Activated CD8-positive, alpha-beta T cell treated with anti-CD3 and anti-CD28 coated beads, Interleukin-2, amount 10 ng/mL, durations not matched to agents 7 days and 5 days (primary cell): Measurements from ENCODE around the gene COLEC12. TPM values are rescaled to one million over a fixed set of nuclear protein-coding genes. Genes with fewer than 3 reads are reported as not detected.

ENCODE experiments used
- ATAC-seq: fragments of 150-1000 bp; cut with Tn5 transposase; one replicate; pipeline ENCODE4 v1.10.0; 2021; ENCODE audit warnings: moderate library complexity
- CTCF ChIA-PET: fragments of 350-600 bp; sonication (Branson Sonifier 250); formaldehyde crosslinking; loops from one replicate; lab custom pipeline; 2021; ENCODE audit warnings: antibody characterized with exemption; lab: Charles Lee
- POLR2A ChIA-PET: fragments of 350-600 bp; sonication (Branson Sonifier 250); formaldehyde crosslinking; loops from one replicate; lab custom pipeline; 2021; ENCODE audit warnings: antibody characterized with exemption; lab: Charles Lee
- DNase-seq: peaks from one replicate; pipeline ENCODE4 v3.0.0-alpha.2; 2020
- H3K27ac Mint-ChIP-seq: one replicate; pipeline ENCODE4 v1.8.0; 2021; ENCODE audit warnings: mild to moderate bottlenecking, mixed read lengths
- H3K27me3 Mint-ChIP-seq: one replicate; pipeline ENCODE4 v1.8.0; 2021; ENCODE audit warnings: low read depth, mixed read lengths
- H3K36me3 Mint-ChIP-seq: one replicate; pipeline ENCODE4 v1.8.0; 2021; ENCODE audit warnings: low read depth, mixed read lengths
- H3K4me1 Mint-ChIP-seq: one replicate; pipeline ENCODE4 v1.8.0; 2021; ENCODE audit warnings: low read depth, mixed read lengths
- H3K4me3 Mint-ChIP-seq: one replicate; pipeline ENCODE4 v1.8.0; 2021; ENCODE audit warnings: mild to moderate bottlenecking, mixed read lengths
- H3K9me3 Mint-ChIP-seq: one replicate; pipeline ENCODE4 v1.8.0; 2022; ENCODE audit warnings: mixed read lengths; ENCODE audit not compliant: insufficient read depth
- total RNA-seq, 2 experiments: library from RNA; stranded (reverse); gene quantifications; one replicate each; pipeline ENCODE4 v1.2.3, GENCODE V29; 2021

Gene COLEC12
- total RNA-seq, 2 experiments from 2014 or later, result not detected

DNA sequence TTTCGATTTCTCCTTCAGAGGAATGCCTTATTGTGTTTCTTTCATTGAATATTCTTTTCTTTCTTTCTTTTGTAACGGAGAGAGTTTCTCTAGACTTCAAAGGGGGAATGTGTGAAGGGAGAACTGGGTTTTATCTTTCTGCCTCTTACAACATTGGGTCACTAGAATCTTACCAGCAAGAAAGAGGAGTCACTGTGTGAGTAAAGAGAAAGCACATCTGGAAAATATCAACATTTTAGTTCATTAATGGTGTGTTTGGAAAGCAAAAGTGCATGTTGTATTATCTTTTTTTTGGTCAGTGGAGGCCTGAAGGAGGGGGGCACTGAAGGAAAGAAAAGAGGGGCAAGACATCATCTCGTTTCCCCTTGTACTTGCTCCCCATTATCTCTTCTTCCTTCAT, 146.0 kb downstream of the COLEC12 start:
- ChIA-PET CTCF (no interaction called here), POLR2A (no interaction called here)
- no peak overlapping the region for H3K27ac Mint-ChIP-seq
- H3K9me3 Mint-ChIP-seq, result no peaks in the 10 kb centered on the region
- no peak for ATAC-seq
- H3K4me1 Mint-ChIP-seq, result no peaks in the 10 kb centered on the region
- DNase-seq, result no peak
- H3K27me3 Mint-ChIP-seq, result peaks cover 16% of the 10 kb centered on the region
- no peak overlapping the region for H3K4me3 Mint-ChIP-seq
- no peaks in the 10 kb centered on the region for H3K36me3 Mint-ChIP-seq

DNA sequence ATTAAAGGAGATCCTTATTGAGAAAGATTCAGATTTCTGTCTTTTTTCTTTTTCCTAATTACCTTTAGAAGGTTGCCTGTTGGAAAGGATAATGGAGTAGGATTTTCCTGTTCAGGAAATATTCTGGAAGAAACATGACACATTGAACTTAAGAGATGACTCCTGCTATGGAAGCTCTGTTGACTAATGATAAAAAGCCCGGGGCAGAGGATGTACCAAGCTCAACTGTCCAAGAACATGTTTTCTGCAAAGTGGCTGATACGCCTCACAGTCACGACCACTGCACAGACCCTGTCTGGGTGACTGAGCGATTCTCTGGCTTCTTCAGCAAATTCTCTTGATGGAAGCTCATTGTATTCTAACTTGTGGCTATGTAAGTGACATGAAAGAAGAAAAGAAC, 146.5 kb downstream of the COLEC12 start:
- Mint-ChIP-seq H3K27me3 (peaks cover 16% of the 10 kb centered on the region), H3K9me3 (no peaks in the 10 kb centered on the region), H3K36me3 (no peaks in the 10 kb centered on the region), H3K4me3 (no peak overlapping the region), H3K27ac (no peak overlapping the region), H3K4me1 (no peaks in the 10 kb centered on the region)
- DNase-seq, result no peak
- no peak for ATAC-seq
- POLR2A ChIA-PET, result no interaction called here
- CTCF ChIA-PET, result no interaction called here

DNA sequence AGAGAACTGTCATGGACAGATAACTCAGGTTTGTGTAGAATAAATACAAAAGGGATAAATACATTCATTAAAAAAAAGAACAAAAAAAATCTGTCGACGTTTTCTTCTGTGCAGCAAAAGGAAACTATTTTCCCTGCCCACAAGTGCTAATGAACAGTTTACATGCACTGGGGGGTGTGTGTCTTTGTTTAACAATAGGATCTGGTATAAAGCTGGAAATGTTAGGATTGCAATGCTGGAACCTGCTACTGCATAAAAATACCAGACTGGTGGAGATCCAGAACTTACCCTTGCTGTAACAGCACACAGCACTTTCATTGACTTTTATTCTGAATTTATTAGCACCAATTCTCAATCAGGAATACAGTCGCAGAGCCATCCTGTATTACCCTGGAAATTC, 148.1 kb downstream of the COLEC12 start:
- no peak for ATAC-seq
- POLR2A ChIA-PET, result no interaction called here
- H3K36me3 Mint-ChIP-seq, result no peaks in the 10 kb centered on the region
- H3K27ac Mint-ChIP-seq, result no peak overlapping the region
- no peaks in the 10 kb centered on the region for H3K4me1 Mint-ChIP-seq
- H3K4me3 Mint-ChIP-seq, result no peak overlapping the region
- CTCF ChIA-PET, result no interaction called here
- DNase-seq, result no peak
- H3K9me3 Mint-ChIP-seq, result no peaks in the 10 kb centered on the region
- peaks cover 16% of the 10 kb centered on the region for H3K27me3 Mint-ChIP-seq

DNA sequence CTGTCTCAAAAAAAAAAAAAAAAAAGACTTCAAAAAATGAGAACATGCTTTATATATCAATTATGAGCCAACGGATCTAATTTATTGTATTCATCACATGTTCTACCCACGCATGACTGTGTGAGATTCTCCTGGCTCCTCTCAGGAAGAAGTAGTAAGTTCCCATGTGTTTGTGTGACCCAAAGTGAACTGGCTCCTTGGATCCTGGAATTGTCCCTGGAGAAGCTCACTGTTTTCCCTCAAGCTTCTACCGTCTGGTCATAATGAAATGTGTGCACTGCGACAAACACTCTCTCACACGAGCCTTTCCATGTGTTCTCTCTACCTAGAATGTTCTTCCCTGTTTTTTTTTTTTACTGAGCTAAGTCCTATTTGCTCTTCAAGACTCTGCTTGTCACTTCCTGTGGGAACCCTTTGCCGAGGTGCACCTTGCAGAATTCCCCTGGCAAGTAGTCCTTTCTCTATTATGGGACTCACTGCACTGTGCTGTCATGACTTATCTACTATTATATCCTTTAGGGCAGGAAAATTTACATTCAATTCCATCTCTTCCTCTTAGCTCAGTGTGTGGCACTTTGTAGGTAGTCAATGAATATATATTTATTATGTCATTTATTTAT, 149.4 kb downstream of the COLEC12 start:
- Mint-ChIP-seq H3K9me3 (no peaks in the 10 kb centered on the region), H3K27ac (no peak overlapping the region), H3K36me3 (no peaks in the 10 kb centered on the region), H3K27me3 (peaks cover 15% of the 10 kb centered on the region), H3K4me3 (no peak overlapping the region), H3K4me1 (no peaks in the 10 kb centered on the region)
- no peak for DNase-seq
- ATAC-seq, result no peak
- POLR2A ChIA-PET, result no interaction called here
- CTCF ChIA-PET, result no interaction called here

DNA sequence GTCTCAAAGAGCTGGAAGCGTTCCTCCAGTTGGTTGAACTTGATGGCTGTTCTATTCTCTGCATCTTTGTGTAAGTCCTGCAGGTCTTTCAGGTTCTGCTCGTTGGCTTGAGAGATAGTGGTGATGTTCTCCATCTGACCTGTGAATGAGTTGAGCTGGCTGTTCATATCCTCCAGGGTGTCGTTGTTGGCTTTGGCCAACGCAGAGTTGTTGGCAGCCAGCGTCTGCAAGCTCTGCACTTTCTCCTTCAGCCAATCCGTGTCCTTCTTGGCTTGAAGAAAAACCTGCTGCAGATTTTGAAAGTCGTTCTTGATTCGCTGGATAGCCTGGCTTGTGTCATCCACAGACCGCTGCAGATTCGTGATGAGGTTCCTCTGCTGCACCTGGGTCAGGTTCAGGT, 153.9 kb downstream of the COLEC12 start:
- ATAC-seq (no peak), DNase-seq (no peak)
- CTCF ChIA-PET, result no interaction called here
- H3K36me3 Mint-ChIP-seq, result no peaks in the 10 kb centered on the region
- no peaks in the 10 kb centered on the region for H3K9me3 Mint-ChIP-seq
- H3K4me1 Mint-ChIP-seq, result no peaks in the 10 kb centered on the region
- no peak overlapping the region for H3K4me3 Mint-ChIP-seq
- POLR2A ChIA-PET, result no interaction called here
- no peak overlapping the region for H3K27ac Mint-ChIP-seq
- peaks cover 3% of the 10 kb centered on the region for H3K27me3 Mint-ChIP-seq

DNA sequence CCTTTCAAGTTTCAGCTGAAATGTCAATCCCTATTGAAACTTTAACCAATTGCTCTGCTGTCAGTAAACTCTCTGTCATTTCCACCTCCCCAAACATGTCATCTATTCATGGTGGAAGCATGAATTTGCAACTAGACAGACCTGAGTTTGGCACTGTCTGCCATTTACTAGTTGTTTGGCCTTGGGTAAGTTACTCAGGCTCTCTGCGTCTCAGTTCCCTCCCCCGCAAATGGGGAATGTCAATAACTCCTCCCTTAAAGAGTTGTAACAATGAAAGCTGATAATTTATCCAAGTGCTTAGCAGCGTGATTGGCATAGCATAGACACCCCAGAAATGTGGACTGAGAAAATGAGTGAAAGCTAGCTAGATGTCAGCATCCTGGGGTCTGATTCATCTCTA, 159.4 kb downstream of the COLEC12 start:
- no peaks in the 10 kb centered on the region for H3K36me3 Mint-ChIP-seq
- H3K9me3 Mint-ChIP-seq, result no peaks in the 10 kb centered on the region
- H3K27ac Mint-ChIP-seq, result no peak overlapping the region
- ChIA-PET CTCF (no interaction called here), POLR2A (no interaction called here)
- H3K4me3 Mint-ChIP-seq, result no peak overlapping the region
- H3K4me1 Mint-ChIP-seq, result no peaks in the 10 kb centered on the region
- no peak for DNase-seq
- ATAC-seq, result no peak
- H3K27me3 Mint-ChIP-seq, result peaks cover 8% of the 10 kb centered on the region

DNA sequence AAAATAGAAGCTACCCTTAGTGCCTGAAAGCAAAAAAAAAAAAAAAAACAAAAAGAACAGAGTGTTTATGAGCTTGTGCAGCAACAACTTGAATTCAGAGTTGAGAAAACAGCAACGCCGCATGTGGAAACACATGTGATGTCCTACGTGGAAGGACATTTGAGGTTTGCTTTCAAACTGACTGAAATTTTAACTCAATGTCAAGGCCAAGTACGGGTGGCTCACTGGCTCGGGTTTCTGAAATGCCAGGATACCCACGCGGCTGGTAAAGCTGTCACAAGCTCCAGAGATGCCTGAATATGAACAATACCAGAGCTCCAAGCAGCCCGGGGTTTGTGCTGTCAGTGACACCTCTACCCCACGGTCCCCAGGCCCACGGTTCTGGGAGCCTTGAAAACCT, 160.5 kb downstream of the COLEC12 start:
- ChIA-PET POLR2A (no interaction called here), CTCF (no interaction called here)
- Mint-ChIP-seq H3K27ac (no peak overlapping the region), H3K27me3 (peaks cover 8% of the 10 kb centered on the region), H3K36me3 (no peaks in the 10 kb centered on the region), H3K4me3 (no peak overlapping the region), H3K9me3 (no peaks in the 10 kb centered on the region), H3K4me1 (no peaks in the 10 kb centered on the region)
- ATAC-seq (no peak), DNase-seq (no peak)

DNA sequence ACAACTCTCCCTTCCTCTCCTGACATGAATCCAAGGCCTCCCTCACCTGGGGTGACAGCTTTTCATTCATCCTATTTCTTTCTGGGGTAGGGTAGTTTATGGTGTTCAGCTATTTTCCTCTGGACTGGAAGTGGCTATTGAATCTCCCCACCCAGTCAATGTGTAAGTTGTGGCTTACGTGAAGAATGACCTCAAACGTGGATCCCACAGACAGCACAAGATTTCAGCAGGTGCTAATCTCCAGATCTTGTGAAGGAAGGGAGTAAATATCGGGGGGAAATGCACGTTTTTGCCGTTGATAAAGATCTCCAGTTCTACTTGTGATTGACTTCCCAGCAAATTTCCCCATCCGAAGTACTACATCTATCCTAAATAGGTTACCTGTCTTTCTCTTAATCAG, 161.3 kb downstream of the COLEC12 start:
- no peak overlapping the region for H3K4me3 Mint-ChIP-seq
- no peaks in the 10 kb centered on the region for H3K36me3 Mint-ChIP-seq
- POLR2A ChIA-PET, result no interaction called here
- DNase-seq, result no peak
- CTCF ChIA-PET, result no interaction called here
- ATAC-seq, result no peak
- no peaks in the 10 kb centered on the region for H3K9me3 Mint-ChIP-seq
- H3K27ac Mint-ChIP-seq, result no peak overlapping the region
- H3K4me1 Mint-ChIP-seq, result no peaks in the 10 kb centered on the region
- peaks cover 8% of the 10 kb centered on the region for H3K27me3 Mint-ChIP-seq

DNA sequence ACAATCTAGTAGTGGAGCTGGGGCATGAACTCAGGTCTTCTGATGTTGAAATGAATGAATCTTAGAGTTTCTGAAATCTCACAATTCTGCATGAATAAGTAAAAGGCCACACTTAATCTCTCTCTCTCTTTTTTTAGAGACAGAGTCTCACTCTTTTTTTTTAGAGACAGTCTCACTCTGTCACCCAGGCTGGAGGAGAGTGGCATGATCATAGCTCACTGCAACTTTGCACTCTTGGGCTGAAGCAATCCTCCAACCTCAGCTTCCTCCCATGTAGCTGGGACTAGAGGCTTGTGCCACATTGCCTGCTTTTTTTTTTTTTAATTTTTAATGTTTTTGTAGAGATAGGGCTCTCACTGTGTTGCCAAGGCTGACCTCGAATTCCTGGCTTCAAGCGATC, 163.8 kb downstream of the COLEC12 start:
- DNase-seq, result no peak
- Mint-ChIP-seq H3K9me3 (no peaks in the 10 kb centered on the region), H3K36me3 (no peaks in the 10 kb centered on the region), H3K27me3 (peaks cover 10% of the 10 kb centered on the region), H3K27ac (no peak overlapping the region), H3K4me1 (no peaks in the 10 kb centered on the region), H3K4me3 (no peak overlapping the region)
- CTCF ChIA-PET, result no interaction called here
- POLR2A ChIA-PET, result no interaction called here
- ATAC-seq, result no peak

DNA sequence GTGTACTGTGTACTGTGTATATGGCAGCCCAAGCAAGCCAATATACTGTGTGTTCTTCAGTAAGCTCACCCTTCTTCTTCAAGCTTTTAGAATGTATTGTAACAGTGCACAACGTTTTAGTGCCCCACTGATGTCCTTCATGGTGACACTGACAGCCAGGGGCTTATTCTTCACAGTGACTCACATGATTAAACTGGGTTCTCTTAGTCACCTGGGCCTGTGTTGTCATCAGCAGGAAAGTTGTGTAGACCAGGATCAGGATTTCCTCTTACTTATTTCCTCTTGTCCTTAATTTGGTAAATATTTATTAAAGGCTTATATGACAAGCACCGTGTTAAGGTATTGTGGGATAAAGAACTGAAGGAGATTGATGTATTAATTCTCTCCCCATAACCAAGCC, 164.8 kb downstream of the COLEC12 start:
- Mint-ChIP-seq H3K4me3 (no peak overlapping the region), H3K4me1 (no peaks in the 10 kb centered on the region), H3K36me3 (no peaks in the 10 kb centered on the region), H3K27me3 (peaks cover 12% of the 10 kb centered on the region), H3K27ac (no peak overlapping the region), H3K9me3 (no peaks in the 10 kb centered on the region)
- ATAC-seq (no peak), DNase-seq (no peak)
- POLR2A ChIA-PET, result no interaction called here
- CTCF ChIA-PET, result no interaction called here

DNA sequence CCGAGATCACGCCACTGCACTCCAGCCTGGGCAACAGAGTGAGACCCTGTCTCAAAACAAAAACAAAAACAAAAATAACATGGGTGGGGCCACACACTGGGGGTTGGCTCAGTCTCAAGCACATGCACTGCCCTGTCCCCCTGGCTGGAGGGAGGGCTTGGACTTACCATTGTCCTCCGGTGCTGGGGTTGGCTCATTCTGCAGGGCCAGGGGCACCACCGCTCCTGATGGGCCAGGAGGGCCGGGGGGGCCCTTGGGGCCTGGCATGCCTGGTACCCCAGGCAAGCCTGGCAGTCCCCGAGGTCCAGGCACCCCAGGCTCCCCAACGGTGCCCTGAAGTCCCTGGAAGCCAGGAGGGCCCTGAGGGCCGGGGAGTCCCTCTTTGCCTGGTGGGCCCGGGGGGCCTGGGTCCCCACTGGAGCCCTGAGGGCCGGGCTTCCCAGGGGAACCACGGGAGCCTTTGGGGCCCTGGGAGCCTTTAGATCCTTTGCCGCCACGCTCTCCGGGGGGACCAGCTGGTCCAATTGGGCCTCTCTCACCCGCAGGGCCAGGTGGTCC, 165.8 kb downstream of the COLEC12 start:
- H3K36me3 Mint-ChIP-seq, result no peaks in the 10 kb centered on the region
- ChIA-PET CTCF (no interaction called here), POLR2A (no interaction called here)
- no peaks in the 10 kb centered on the region for H3K4me1 Mint-ChIP-seq
- no peak overlapping the region for H3K4me3 Mint-ChIP-seq
- no peak overlapping the region for H3K27ac Mint-ChIP-seq
- ATAC-seq, result no peak
- H3K27me3 Mint-ChIP-seq, result peaks cover 12% of the 10 kb centered on the region
- no peaks in the 10 kb centered on the region for H3K9me3 Mint-ChIP-seq
- DNase-seq, result no peak

DNA sequence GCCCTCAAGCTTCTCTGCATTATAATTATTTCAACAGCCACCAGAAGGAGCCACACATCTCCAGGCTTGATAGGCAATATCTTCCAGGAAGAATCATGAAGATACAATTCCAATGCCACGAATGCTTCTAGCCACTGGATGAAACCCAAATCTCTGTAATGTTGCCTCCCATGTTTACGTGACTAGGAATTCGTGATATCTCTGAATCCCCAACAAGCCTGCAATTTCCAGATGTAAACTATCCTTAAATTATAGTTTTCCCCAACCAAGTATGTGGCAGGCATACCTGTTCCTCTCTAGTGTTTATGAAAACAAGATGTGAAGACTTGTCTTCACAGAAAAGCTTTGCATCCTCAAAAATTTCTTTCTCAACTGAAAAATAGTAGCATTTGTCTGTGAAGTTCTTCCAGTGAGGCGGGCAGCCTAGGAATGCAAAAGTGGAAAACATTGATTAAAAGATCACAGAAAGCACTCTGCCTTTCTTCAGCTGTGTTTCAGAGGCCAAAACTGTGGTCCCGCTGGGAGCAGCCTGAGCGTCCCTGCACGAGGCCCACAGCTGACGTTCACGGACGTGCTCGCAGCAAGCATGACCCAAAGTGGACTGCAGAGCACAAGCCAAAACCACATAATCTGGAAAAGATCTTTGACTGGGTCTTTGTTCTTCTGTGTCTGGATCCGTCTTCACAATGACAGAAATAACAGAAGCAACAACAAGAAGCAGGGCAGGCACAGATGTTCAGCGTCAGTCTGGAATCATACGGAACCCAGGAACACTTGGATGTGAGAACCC, 167.6 kb downstream of the COLEC12 start:
- ChIA-PET CTCF (no interaction called here), POLR2A (no interaction called here)
- Mint-ChIP-seq H3K27me3 (peaks cover 7% of the 10 kb centered on the region), H3K36me3 (no peaks in the 10 kb centered on the region), H3K27ac (no peak overlapping the region), H3K4me1 (no peaks in the 10 kb centered on the region), H3K4me3 (no peak overlapping the region), H3K9me3 (no peaks in the 10 kb centered on the region)
- DNase-seq (no peak), ATAC-seq (no peak)
